Loucy (cell line): Measurements from ENCODE around the gene APMAP.

Experiments used
- H2AFZ ChIP-seq: fragments of 200-600 bp; sonication (generic); 2 replicates; pipeline ENCODE4 v1.6.0; 2016; ENCODE audit warnings: antibody characterized with exemption, mild to moderate bottlenecking, low read length, moderate library complexity
- H3F3A ChIP-seq: fragments of 200-600 bp; 2 replicates; pipeline ENCODE4 v1.6.0; 2016; ENCODE audit warnings: antibody characterized with exemption, low read depth, mild to moderate bottlenecking
- H3K27me3 ChIP-seq: fragments of 200-600 bp; sonication (generic); 2 replicates; pipeline ENCODE4 v1.6.1; 2014; ENCODE audit warnings: low read length, mild to moderate bottlenecking; ENCODE audit not compliant: insufficient read depth, poor library complexity, severe bottlenecking
- H3K36me3 ChIP-seq: fragments of 200-600 bp; sonication (generic); 2 replicates; pipeline ENCODE4 v1.6.1; 2016; ENCODE audit warnings: low read length; ENCODE audit not compliant: insufficient read depth
- H3K4me1 ChIP-seq: fragments of 200-600 bp; sonication (generic); 2 replicates; pipeline ENCODE4 v1.5.1; 2014; ENCODE audit warnings: low read length, mild to moderate bottlenecking; ENCODE audit not compliant: insufficient read depth, poor library complexity, severe bottlenecking
- H3K4me2 ChIP-seq: fragments of 200-600 bp; sonication (generic); 2 replicates; pipeline ENCODE4 v1.6.0; 2014; ENCODE audit warnings: antibody characterized with exemption, low read length, low read depth, mild to moderate bottlenecking; ENCODE audit not compliant: poor library complexity, severe bottlenecking
- H3K4me3 ChIP-seq: fragments of 200-600 bp; sonication (generic); 2 replicates; pipeline ENCODE4 v1.5.1; 2014; ENCODE audit warnings: low read length, mild to moderate bottlenecking, mixed read lengths; ENCODE audit not compliant: poor library complexity, severe bottlenecking
- H3K79me2 ChIP-seq: fragments of 200-600 bp; sonication (generic); 2 replicates; pipeline ENCODE4 v1.6.1; 2014; ENCODE audit warnings: low read length; ENCODE audit not compliant: insufficient read depth
- H3K9ac ChIP-seq: fragments of 200-600 bp; sonication (generic); 2 replicates; pipeline ENCODE4 v1.6.0; 2014; ENCODE audit warnings: mild to moderate bottlenecking, low read depth, low read length, moderate library complexity; ENCODE audit not compliant: poor library complexity, severe bottlenecking
- H3K9me2 ChIP-seq: fragments of 200-600 bp; sonication (generic); replicated peaks from 2 replicates; pipeline ENCODE4 v1.6.1; 2016; ENCODE audit warnings: low read depth, low read length, mixed read lengths
- H3K9me3 ChIP-seq: fragments of 200-600 bp; sonication (generic); 2 replicates; pipeline ENCODE4 v1.6.1; 2014; ENCODE audit warnings: mild to moderate bottlenecking, antibody characterized with exemption, low read length, low read depth; ENCODE audit not compliant: insufficient read depth
- H4K20me1 ChIP-seq: fragments of 200-600 bp; sonication (generic); 2 replicates; pipeline ENCODE4 v1.6.0; 2014; ENCODE audit warnings: antibody characterized with exemption, low read length, mild to moderate bottlenecking; ENCODE audit not compliant: insufficient read depth, poor library complexity, severe bottlenecking
- CTCF ChIP-seq: fragments of 200-600 bp; sonication (generic); conservative IDR thresholded peaks from 2 replicates; pipeline ENCODE4 v1.5.1; 2014; ENCODE audit warnings: mild to moderate bottlenecking, antibody characterized with exemption, low read length
- EZH2phosphoT487 ChIP-seq: fragments of 200-600 bp; IDR thresholded peaks from 2 replicates; pipeline ENCODE4 v1.6.1; 2018; ENCODE audit warnings: antibody characterized with exemption, mild to moderate bottlenecking, moderate library complexity, borderline replicate concordance

Gene APMAP

GRCh38 chr20:24992487-24993205 is at the start of gene APMAP:
Gene APMAP (minus strand): TSS chr20:24992751. CDS start chr20:24992688, 63 bp downstream.
- Histone ChIP-seq H3K4me2 (peak within 1 kb of the TSS; percentile 87), H3F3A (no peaks in the 10 kb centered on the region), H3K9me3 (no peaks in the 10 kb centered on the region), H3K9me2 (no peaks in the 10 kb centered on the region), H3K79me2 (peaks cover 48% of the 10 kb centered on the region), H2AFZ (peak within 1 kb of the TSS; percentile 78), H4K20me1 (peaks cover 36% of the 10 kb centered on the region), H3K4me3 (peak within 1 kb of the TSS; percentile 84), H3K4me1 (peaks cover 64% of the 10 kb centered on the region), H3K27me3 (no peaks in the 10 kb centered on the region), H3K36me3 (no peaks in the 10 kb centered on the region), H3K9ac (peak within 1 kb of the TSS; percentile 81)
- no peak for TF ChIP-seq EZH2phosphoT487

- Histone ChIP-seq H3K4me2 (peak overlapping the region; percentile 80), H3F3A (peaks cover 2% of the 10 kb centered on the region; the same call in 1 of the 2 replicates), H4K20me1 (no peaks in the 10 kb centered on the region), H3K79me2 (peaks cover 45% of the 10 kb centered on the region), H3K4me1 (peaks cover 48% of the 10 kb centered on the region), H3K9me3 (no peaks in the 10 kb centered on the region), H3K36me3 (peaks cover 6% of the 10 kb centered on the region; the same call in 1 of the 2 replicates), H2AFZ (no peak overlapping the region), H3K9ac (peak overlapping the region; percentile 73), H3K27me3 (no peaks in the 10 kb centered on the region), H3K9me2 (no peaks in the 10 kb centered on the region), H3K4me3 (peak overlapping the region; percentile 60)
- TF ChIP-seq EZH2phosphoT487 (no peak), CTCF (no peak)
Observed at GRCh38 chr20:25041813-25042530, 49.4 kb upstream of the APMAP start.

- Histone ChIP-seq H2AFZ (no peak overlapping the region), H3F3A (peaks cover 11% of the 10 kb centered on the region; the same call in 1 of the 2 replicates), H3K9me3 (no peaks in the 10 kb centered on the region), H4K20me1 (no peaks in the 10 kb centered on the region), H3K27me3 (no peaks in the 10 kb centered on the region), H3K4me3 (no peak overlapping the region), H3K4me1 (peaks cover 63% of the 10 kb centered on the region), H3K36me3 (no peaks in the 10 kb centered on the region), H3K79me2 (peaks cover 47% of the 10 kb centered on the region), H3K9me2 (no peaks in the 10 kb centered on the region), H3K4me2 (no peak overlapping the region), H3K9ac (no peak overlapping the region)
- TF ChIP-seq CTCF: no peak
- no peak for TF ChIP-seq EZH2phosphoT487
Observed at GRCh38 chr20:25040438-25040831, 47.9 kb upstream of the APMAP start.
